Epidermal melanocyte (primary cell): Measurements from ENCODE around the gene CLPSL2.
A peak's percentile ranks its signal among the peaks of the same experiment; 100 is the strongest.

Experiments
- DNase-seq: peaks from one replicate; pipeline ENCODE4 v3.0.0; 2011; ENCODE audit warnings: low spot score; ENCODE audit not compliant: insufficient read length

CLPSL2 gene

GRCh38 chr6:35746516-35746915 lies 29.9 kb upstream of the CLPSL2 start:
- DNase-seq: no peak

- no peak for DNase-seq
Observed at GRCh38 chr6:35747877-35748276, 28.5 kb upstream of the CLPSL2 start.

GRCh38 chr6:35750557-35750956 lies 25.8 kb upstream of the CLPSL2 start:
- no peak for DNase-seq

GRCh38 chr6:35751594-35751993 lies 24.8 kb upstream of the CLPSL2 start:
- DNase-seq: no peak

- no peak for DNase-seq
Observed at GRCh38 chr6:35752330-35752729, 24.1 kb upstream of the CLPSL2 start.

GRCh38 chr6:35754452-35755277 lies 21.7 kb upstream of the CLPSL2 start:
- DNase-seq: no peak

- DNase-seq: peak; percentile 80
Observed at GRCh38 chr6:35755278-35755924, 21.0 kb upstream of the CLPSL2 start.

- no peak for DNase-seq
Observed at GRCh38 chr6:35757456-35758123, 18.8 kb upstream of the CLPSL2 start.

GRCh38 chr6:35759426-35759825 lies 17.0 kb upstream of the CLPSL2 start:
- no peak for DNase-seq

GRCh38 chr6:35765739-35766138 lies 10.7 kb upstream of the CLPSL2 start:
- no peak for DNase-seq

GRCh38 chr6:35769211-35769610 lies 7.2 kb upstream of the CLPSL2 start:
- DNase-seq: no peak

- DNase-seq: no peak
Observed at GRCh38 chr6:35771343-35771627, 5.1 kb upstream of the CLPSL2 start.

GRCh38 chr6:35774116-35774794 lies 2.1 kb upstream of the CLPSL2 start:
- DNase-seq: no peak

GRCh38 chr6:35775031-35775430 lies 1.4 kb upstream of the CLPSL2 start:
- no peak for DNase-seq

- DNase-seq: no peak
Observed at GRCh38 chr6:35777356-35778102, 1.1 kb downstream of the CLPSL2 start.

GRCh38 chr6:35778437-35778836 lies 2.0 kb downstream of the CLPSL2 start:
- no peak for DNase-seq

- DNase-seq: no peak
Observed at GRCh38 chr6:35780719-35781118, 4.3 kb downstream of the CLPSL2 start, which contains the start of gene CLPSL1. CLPSL1 (plus strand) TSS chr6:35781019; CDS start chr6:35781111, 92 bp downstream.

- DNase-seq: peak; percentile 8
Observed at GRCh38 chr6:35781290-35781689, 4.9 kb downstream of the CLPSL2 start.

GRCh38 chr6:35782424-35782823 lies 6.0 kb downstream of the CLPSL2 start:
- no peak for DNase-seq

- peak; percentile 5 for DNase-seq
Observed at GRCh38 chr6:35784200-35784599, 7.8 kb downstream of the CLPSL2 start.

- DNase-seq: no peak
Observed at GRCh38 chr6:35786272-35786671, 9.9 kb downstream of the CLPSL2 start.
